ENCODE measurements around the gene SPATA25.

SPATA25 gene

DNA sequence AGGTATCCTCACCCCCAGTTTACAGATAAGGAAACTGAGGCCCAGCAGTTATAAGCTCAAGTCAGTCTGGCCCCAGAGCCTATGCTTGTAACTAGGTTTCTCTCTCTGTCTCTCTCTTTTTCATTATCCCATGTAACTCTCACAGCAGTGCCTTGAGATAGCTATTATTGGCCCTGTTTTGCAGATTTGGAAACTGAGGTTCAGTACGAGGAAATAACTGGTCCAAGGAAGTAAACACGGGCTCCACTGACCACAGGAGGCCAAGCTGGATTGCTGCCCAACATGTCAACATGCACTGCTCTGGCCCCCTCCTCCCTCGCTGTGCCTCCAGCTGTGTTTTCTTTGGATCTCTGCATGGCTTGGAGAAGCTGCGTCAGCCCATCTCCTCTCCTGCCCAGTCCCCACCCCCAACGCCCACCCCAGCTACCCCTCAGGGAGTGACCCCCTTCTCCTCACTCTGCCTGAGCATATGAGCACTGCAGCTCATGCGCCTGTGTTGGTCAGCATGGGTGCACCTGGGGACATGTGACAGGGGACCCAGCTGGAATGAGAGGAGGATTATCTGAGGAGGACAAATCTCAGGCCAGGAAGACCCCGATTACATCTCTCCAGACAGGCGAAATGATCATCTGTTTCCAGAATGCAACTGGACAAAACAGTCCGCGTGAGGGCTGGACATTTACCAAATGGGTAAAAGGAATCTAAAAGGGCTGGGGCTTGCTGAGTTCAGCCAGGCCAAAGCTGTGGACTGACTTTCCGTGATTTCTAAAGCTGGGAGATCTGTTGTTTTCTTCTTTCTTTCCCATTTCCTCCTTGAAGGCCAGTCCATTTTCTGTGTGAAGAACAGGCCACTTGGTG lies 32.3 kb upstream of the SPATA25 start:
- no peak overlapping the region for H3K4me3 ChIP-seq (ENCODE audit: insufficient read length, low read depth)
- H3K9ac ChIP-seq (ENCODE audit: insufficient read length, low read depth) = no peak overlapping the region
- no peak for DNase-seq (ENCODE audit: low read depth, low spot score)
- no peaks in the 10 kb centered on the region for H3K4me1 ChIP-seq (ENCODE audit: insufficient read depth, insufficient read length)
- H3K36me3 ChIP-seq (ENCODE audit: insufficient read depth, insufficient read length, low read length) = no peaks in the 10 kb centered on the region
- no peaks in the 10 kb centered on the region for H3K27me3 ChIP-seq (ENCODE audit: insufficient read depth, insufficient read length)
- TF ChIP-seq ZNF274 (IDR thresholded peaks at IDR 0.05; ENCODE audit: low read depth, low read length) (no peak), SUZ12 (IDR thresholded peaks at IDR 0.05; ENCODE audit: extremely low read depth, insufficient read depth, insufficient read length) (no peak), YY1 (IDR thresholded peaks at IDR 0.05; ENCODE audit: insufficient read depth, insufficient read length) (no peak)
- H3K9me3 ChIP-seq (ENCODE audit: insufficient read depth, low read length) = no peaks in the 10 kb centered on the region

DNA sequence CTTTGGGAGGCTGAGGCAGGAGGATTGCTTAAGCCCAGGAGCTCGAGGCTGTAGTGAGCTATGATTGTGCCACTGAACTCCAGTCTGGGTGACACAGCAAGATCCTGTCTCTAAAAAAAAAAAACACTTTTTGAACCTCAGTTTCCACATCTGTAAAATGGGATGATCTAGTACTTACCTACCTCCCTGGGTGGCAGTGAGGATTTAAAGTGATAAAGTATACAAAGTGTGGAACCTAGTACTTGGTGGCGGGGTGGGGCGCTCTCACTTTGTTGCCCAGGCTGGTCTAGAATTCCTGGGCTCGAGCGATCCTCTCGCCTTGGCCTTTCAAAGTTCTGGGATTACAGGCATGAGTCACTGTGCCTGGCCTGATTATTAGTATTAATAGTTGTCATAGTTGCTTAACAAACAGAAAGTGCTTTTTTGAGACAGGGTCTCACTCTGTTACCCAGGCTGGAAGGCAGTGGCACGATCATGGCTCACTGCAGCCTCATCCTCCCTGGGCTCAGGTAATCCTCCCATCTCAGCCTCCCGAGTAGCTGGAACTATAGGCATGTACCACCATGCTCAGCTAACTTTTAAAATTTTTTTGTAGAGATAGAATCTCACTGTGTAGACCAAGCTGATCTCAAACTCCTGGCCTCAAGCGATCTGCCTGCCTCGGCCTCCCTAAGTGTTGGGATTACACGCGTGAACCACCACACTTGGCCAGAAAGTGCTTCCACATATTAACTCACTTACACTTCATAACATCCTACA lies 31.5 kb upstream of the SPATA25 start:
- TF ChIP-seq YY1 (IDR thresholded peaks at IDR 0.05; ENCODE audit: insufficient read depth, insufficient read length) = no peak
- no peak for TF ChIP-seq ZNF274 (IDR thresholded peaks at IDR 0.05; ENCODE audit: low read depth, low read length)
- no peak for TF ChIP-seq SUZ12 (IDR thresholded peaks at IDR 0.05; ENCODE audit: extremely low read depth, insufficient read depth, insufficient read length)
- no peaks in the 10 kb centered on the region for H3K4me1 ChIP-seq (ENCODE audit: insufficient read depth, insufficient read length)
- DNase-seq (ENCODE audit: low read depth, low spot score) = no peak
- H3K27me3 ChIP-seq (ENCODE audit: insufficient read depth, insufficient read length) = no peaks in the 10 kb centered on the region
- H3K36me3 ChIP-seq (ENCODE audit: insufficient read depth, insufficient read length, low read length) = no peaks in the 10 kb centered on the region
- H3K4me3 ChIP-seq (ENCODE audit: insufficient read length, low read depth) = no peak overlapping the region
- no peak overlapping the region for H3K9ac ChIP-seq (ENCODE audit: insufficient read length, low read depth)
- no peaks in the 10 kb centered on the region for H3K9me3 ChIP-seq (ENCODE audit: insufficient read depth, low read length)

DNA sequence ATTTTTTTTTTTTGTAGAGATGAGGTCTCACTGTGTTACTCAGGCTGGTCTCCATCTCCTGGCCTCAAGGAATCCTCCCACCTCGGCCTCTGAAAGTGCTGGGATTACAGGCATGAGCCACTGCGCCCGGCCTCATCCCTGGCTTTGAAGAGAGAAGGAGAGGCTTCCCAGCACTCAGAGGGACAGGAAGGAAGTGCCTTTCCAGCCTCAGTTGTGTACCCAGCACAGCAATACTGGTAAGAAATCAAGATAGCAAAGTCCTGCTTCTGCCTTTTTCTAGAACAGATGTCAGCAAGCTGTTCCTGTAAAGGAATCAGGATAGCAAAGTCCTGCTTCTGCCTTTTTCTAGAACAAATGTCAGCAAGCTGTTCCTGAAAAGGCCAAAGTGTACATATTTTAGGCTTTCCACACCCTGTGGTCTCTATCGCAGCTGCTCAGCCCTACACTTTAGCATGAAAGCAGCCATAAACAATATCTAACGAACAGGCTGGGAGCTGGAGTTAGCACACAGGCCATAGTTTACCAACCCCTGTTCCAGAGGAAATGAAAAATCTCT lies 30.8 kb upstream of the SPATA25 start:
- H3K9me3 ChIP-seq (ENCODE audit: insufficient read depth, low read length) = no peaks in the 10 kb centered on the region
- H3K4me3 ChIP-seq (ENCODE audit: insufficient read length, low read depth) = no peak overlapping the region
- H3K9ac ChIP-seq (ENCODE audit: insufficient read length, low read depth) = no peak overlapping the region
- no peaks in the 10 kb centered on the region for H3K4me1 ChIP-seq (ENCODE audit: insufficient read depth, insufficient read length)
- no peaks in the 10 kb centered on the region for H3K27me3 ChIP-seq (ENCODE audit: insufficient read depth, insufficient read length)
- no peak for DNase-seq (ENCODE audit: low read depth, low spot score)
- TF ChIP-seq SUZ12 (IDR thresholded peaks at IDR 0.05; ENCODE audit: extremely low read depth, insufficient read depth, insufficient read length) (no peak), ZNF274 (IDR thresholded peaks at IDR 0.05; ENCODE audit: low read depth, low read length) (no peak), YY1 (IDR thresholded peaks at IDR 0.05; ENCODE audit: insufficient read depth, insufficient read length) (no peak)
- no peaks in the 10 kb centered on the region for H3K36me3 ChIP-seq (ENCODE audit: insufficient read depth, insufficient read length, low read length)

DNA sequence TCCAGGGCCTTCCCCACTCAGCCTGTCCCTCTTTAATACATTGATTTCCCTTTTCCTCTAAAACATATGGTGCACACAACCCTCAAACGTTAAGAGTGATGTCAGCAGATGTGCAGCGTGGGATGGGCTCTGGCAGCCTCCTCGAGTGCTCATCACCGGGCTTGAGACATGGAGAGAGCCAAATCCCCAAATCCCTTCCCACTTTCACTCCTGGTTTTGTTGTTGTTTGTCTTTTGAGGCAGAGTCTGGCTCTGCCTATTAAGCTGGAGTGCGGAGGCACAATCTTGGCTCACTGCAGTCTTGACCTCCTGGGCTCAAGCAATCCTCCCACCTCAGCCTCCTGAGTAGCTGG lies 30.3 kb upstream of the SPATA25 start:
- no peaks in the 10 kb centered on the region for H3K9me3 ChIP-seq (ENCODE audit: insufficient read depth, low read length)
- TF ChIP-seq ZNF274 (IDR thresholded peaks at IDR 0.05; ENCODE audit: low read depth, low read length) (no peak), SUZ12 (IDR thresholded peaks at IDR 0.05; ENCODE audit: extremely low read depth, insufficient read depth, insufficient read length) (no peak), YY1 (IDR thresholded peaks at IDR 0.05; ENCODE audit: insufficient read depth, insufficient read length) (no peak)
- no peaks in the 10 kb centered on the region for H3K36me3 ChIP-seq (ENCODE audit: insufficient read depth, insufficient read length, low read length)
- no peak overlapping the region for H3K4me3 ChIP-seq (ENCODE audit: insufficient read length, low read depth)
- DNase-seq (ENCODE audit: low read depth, low spot score) = no peak
- no peaks in the 10 kb centered on the region for H3K27me3 ChIP-seq (ENCODE audit: insufficient read depth, insufficient read length)
- H3K9ac ChIP-seq (ENCODE audit: insufficient read length, low read depth) = no peak overlapping the region
- no peaks in the 10 kb centered on the region for H3K4me1 ChIP-seq (ENCODE audit: insufficient read depth, insufficient read length)

DNA sequence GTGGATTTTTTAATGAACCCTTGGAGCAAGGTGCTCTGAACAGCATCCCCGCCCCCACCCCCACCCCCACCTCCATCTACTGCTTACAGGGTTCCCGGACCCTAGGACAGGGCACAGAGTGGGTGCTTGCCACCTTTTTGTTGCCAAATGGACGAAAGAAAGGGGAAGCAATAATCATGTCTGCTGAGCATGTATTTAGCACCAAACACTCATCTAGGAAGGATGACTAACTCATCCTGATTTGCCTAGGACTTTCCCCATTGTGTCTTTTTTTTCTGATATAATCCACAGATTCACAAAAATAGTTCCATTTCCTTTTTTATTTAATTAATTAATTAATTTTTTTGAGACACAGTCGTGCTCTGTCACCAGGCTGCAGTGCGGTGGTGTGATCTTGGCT lies 25.7 kb upstream of the SPATA25 start:
- H3K4me1 ChIP-seq (ENCODE audit: insufficient read depth, insufficient read length) = peaks cover 9% of the 10 kb centered on the region
- H3K9me3 ChIP-seq (ENCODE audit: insufficient read depth, low read length) = no peaks in the 10 kb centered on the region
- DNase-seq (ENCODE audit: low read depth, low spot score) = no peak
- H3K9ac ChIP-seq (ENCODE audit: insufficient read length, low read depth) = no peak overlapping the region
- no peak for TF ChIP-seq ZNF274 (IDR thresholded peaks at IDR 0.05; ENCODE audit: low read depth, low read length)
- TF ChIP-seq YY1 (IDR thresholded peaks at IDR 0.05; ENCODE audit: insufficient read depth, insufficient read length) = no peak
- no peak for TF ChIP-seq SUZ12 (IDR thresholded peaks at IDR 0.05; ENCODE audit: extremely low read depth, insufficient read depth, insufficient read length)
- peaks cover 20% of the 10 kb centered on the region for H3K36me3 ChIP-seq (ENCODE audit: insufficient read depth, insufficient read length, low read length)
- H3K27me3 ChIP-seq (ENCODE audit: insufficient read depth, insufficient read length) = no peaks in the 10 kb centered on the region
- H3K4me3 ChIP-seq (ENCODE audit: insufficient read length, low read depth) = no peak overlapping the region

DNA sequence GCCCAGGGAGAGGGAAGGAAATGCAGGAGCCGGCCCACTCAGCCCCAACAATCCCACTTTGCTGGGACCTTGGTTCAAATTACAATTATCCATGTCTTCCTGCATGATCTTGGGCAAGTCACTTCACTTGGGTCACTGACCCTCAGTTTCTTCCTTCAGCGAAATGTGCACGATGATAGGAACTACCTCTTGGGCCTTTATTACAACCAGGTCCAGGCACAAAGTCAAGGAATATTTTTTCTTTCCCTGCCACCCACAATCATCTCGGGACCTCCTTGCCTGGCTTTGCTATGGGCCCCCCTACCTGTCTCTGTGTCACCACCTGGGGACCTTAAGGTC lies 24.9 kb upstream of the SPATA25 start:
- H3K27me3 ChIP-seq (ENCODE audit: insufficient read depth, insufficient read length) = no peaks in the 10 kb centered on the region
- peaks cover 28% of the 10 kb centered on the region for H3K36me3 ChIP-seq (ENCODE audit: insufficient read depth, insufficient read length, low read length)
- peak overlapping the region; percentile 86 for H3K4me3 ChIP-seq (ENCODE audit: insufficient read length, low read depth)
- peaks cover 9% of the 10 kb centered on the region for H3K4me1 ChIP-seq (ENCODE audit: insufficient read depth, insufficient read length)
- TF ChIP-seq SUZ12 (IDR thresholded peaks at IDR 0.05; ENCODE audit: extremely low read depth, insufficient read depth, insufficient read length) (no peak), YY1 (IDR thresholded peaks at IDR 0.05; ENCODE audit: insufficient read depth, insufficient read length) (no peak), ZNF274 (IDR thresholded peaks at IDR 0.05; ENCODE audit: low read depth, low read length) (no peak)
- DNase-seq (ENCODE audit: low read depth, low spot score) = no peak
- peak overlapping the region; percentile 92 for H3K9ac ChIP-seq (ENCODE audit: insufficient read length, low read depth)
- H3K9me3 ChIP-seq (ENCODE audit: insufficient read depth, low read length) = no peaks in the 10 kb centered on the region

All from NT2/D1 (cell line).